HCT116 (cell line): ENCODE data around the gene ZNF497.

Experiments used
- CEBPB ChIP-seq: IDR thresholded peaks from 2 replicates; pipeline ENCODE4 v1.6.1; 2012; ENCODE audit warnings: low read depth
- CTCF ChIP-seq, 3 experiments: fragments of 200-600 bp in 1 of 3; sonication (generic) in 1 of 3; IDR thresholded peaks in 2 of 3; conservative IDR thresholded peaks in 1 of 3; 2 replicates each; pipeline ENCODE4 v1.5.1; 2012 to 2017; ENCODE audit warnings: low read depth in 2 of 3, low read length in 2 of 3, antibody characterized with exemption in 1 of 3, borderline replicate concordance in 1 of 3, control low read depth in 1 of 3, mild to moderate bottlenecking in 1 of 3, mixed read lengths in 1 of 3, mixed run types in 1 of 3, moderate library complexity in 1 of 3; ENCODE audit not compliant: insufficient read depth in 1 of 3
- EZH2 ChIP-seq: fragments of 200-600 bp; sonication (generic); IDR thresholded peaks from 2 replicates; pipeline ENCODE4 v1.6.1; 2017; ENCODE audit warnings: antibody characterized with exemption, mixed run types
- EZH2phosphoT487 ChIP-seq: fragments of 200-600 bp; IDR thresholded peaks from 2 replicates; pipeline ENCODE4 v1.6.1; 2018; ENCODE audit warnings: antibody characterized with exemption, borderline replicate concordance
- JUND ChIP-seq: IDR thresholded peaks from 2 replicates; pipeline ENCODE4 v1.6.1; 2012
- POLR2A ChIP-seq: IDR thresholded peaks from 2 replicates; pipeline ENCODE4 v1.7.0; 2011; ENCODE audit warnings: borderline replicate concordance; ENCODE audit not compliant: insufficient read depth, insufficient read length; ENCODE audit errors: extremely low read depth
- POLR2AphosphoS5 ChIP-seq: IDR thresholded peaks from 2 replicates; pipeline ENCODE4 v1.6.1; 2011; ENCODE audit warnings: mild to moderate bottlenecking, low read depth, low read length, moderate library complexity
- RAD21 ChIP-seq: IDR thresholded peaks from 2 replicates; pipeline ENCODE4 v1.6.1; 2012; ENCODE audit warnings: low read depth, mild to moderate bottlenecking
- SIN3A ChIP-seq: IDR thresholded peaks from 2 replicates; pipeline ENCODE4 v1.6.1; 2012; ENCODE audit warnings: low read depth
- ZNF274 ChIP-seq: fragments of 200-500 bp; sonication (Bioruptor generic); IDR thresholded peaks from 2 replicates; pipeline ENCODE4 v1.6.1; 2014; ENCODE audit warnings: mild to moderate bottlenecking, low read depth, low read length, inconsistent platforms
- TF ChIP-seq, protein P1 (sequence below): IDR thresholded peaks from 2 replicates; pipeline ENCODE4 v1.6.1; 2012
- TF ChIP-seq, protein P2 (sequence below): IDR thresholded peaks from 2 replicates; pipeline ENCODE4 v1.6.1; 2012; ENCODE audit warnings: low read depth

DNA sequence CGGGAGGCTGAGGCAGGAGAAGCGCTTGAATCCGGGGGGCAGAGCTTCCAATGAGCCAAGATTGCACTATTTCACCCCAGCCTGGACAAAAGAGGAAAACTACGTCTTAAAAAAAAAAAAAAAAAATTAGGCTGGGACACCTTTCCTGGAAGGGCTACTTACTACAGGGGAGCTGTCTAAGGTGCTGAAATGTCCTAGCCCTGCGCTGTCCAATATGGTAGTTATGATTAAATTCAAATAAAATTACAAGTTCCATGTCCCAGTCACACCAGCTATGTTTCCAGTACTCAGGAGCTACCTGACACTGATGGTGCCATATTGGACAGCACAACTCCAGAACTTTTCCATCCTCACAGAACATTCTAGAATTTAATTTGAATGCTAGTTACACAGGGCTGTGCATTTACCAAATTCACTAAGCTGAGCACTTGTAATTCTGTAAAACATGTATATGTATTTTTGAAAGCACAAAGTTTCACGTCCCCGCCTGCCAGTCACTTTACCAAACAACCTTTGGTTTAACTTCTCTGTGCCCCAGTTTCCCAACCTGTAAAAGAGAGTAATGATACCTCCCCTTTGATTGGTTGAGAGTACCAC, 45.0 kb downstream of the ZNF497 start:
- TF ChIP-seq, protein P1, sequence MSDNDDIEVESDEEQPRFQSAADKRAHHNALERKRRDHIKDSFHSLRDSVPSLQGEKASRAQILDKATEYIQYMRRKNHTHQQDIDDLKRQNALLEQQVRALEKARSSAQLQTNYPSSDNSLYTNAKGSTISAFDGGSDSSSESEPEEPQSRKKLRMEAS = no peak
- no peak for TF ChIP-seq ZNF274
- no peak for TF ChIP-seq RAD21
- no peak for TF ChIP-seq CTCF (IDR thresholded peaks at IDR 0.05 in 2 of 3, conservative IDR thresholded peaks at IDR 0.05 in 1 of 3; ENCODE audit: borderline replicate concordance in 1 of 3, insufficient read depth in 1 of 3, low read depth in 2 of 3, low read length in 2 of 3)
- no peak for TF ChIP-seq EZH2
- TF ChIP-seq POLR2AphosphoS5 = no peak
- no peak for TF ChIP-seq POLR2A
- TF ChIP-seq, protein P2, sequence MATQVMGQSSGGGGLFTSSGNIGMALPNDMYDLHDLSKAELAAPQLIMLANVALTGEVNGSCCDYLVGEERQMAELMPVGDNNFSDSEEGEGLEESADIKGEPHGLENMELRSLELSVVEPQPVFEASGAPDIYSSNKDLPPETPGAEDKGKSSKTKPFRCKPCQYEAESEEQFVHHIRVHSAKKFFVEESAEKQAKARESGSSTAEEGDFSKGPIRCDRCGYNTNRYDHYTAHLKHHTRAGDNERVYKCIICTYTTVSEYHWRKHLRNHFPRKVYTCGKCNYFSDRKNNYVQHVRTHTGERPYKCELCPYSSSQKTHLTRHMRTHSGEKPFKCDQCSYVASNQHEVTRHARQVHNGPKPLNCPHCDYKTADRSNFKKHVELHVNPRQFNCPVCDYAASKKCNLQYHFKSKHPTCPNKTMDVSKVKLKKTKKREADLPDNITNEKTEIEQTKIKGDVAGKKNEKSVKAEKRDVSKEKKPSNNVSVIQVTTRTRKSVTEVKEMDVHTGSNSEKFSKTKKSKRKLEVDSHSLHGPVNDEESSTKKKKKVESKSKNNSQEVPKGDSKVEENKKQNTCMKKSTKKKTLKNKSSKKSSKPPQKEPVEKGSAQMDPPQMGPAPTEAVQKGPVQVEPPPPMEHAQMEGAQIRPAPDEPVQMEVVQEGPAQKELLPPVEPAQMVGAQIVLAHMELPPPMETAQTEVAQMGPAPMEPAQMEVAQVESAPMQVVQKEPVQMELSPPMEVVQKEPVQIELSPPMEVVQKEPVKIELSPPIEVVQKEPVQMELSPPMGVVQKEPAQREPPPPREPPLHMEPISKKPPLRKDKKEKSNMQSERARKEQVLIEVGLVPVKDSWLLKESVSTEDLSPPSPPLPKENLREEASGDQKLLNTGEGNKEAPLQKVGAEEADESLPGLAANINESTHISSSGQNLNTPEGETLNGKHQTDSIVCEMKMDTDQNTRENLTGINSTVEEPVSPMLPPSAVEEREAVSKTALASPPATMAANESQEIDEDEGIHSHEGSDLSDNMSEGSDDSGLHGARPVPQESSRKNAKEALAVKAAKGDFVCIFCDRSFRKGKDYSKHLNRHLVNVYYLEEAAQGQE = peak; percentile 83
- TF ChIP-seq JUND = no peak
- TF ChIP-seq EZH2phosphoT487 = no peak
- no peak for TF ChIP-seq SIN3A
- no peak for TF ChIP-seq CEBPB
